Measurements from ENCODE around the gene STRADB. TPM values are rescaled to one million over a fixed set of nuclear protein-coding genes. Genes with fewer than 3 reads are reported as not detected.

STRADB gene
- total RNA-seq, 1 donor from 2014 or later: 30.6 TPM

- H3K4me1 Mint-ChIP-seq (ENCODE audit: unreplicated experiment): peaks cover 39% of the 10 kb centered on the region
- no peak for DNase-seq (ENCODE audit: extremely low spot score, unreplicated experiment)
- H3K36me3 Mint-ChIP-seq: peaks cover 7% of the 10 kb centered on the region
- H3K27ac Mint-ChIP-seq: peak overlapping the region; percentile 94
- no peaks in the 10 kb centered on the region for H3K9me3 Mint-ChIP-seq
- peak overlapping the region; percentile 85 for H3K4me3 Mint-ChIP-seq
- TF ChIP-seq CTCF (conservative IDR thresholded peaks at IDR 0.05): no peak
- no peaks in the 10 kb centered on the region for H3K27me3 Mint-ChIP-seq
Measured at GRCh38 chr2:201448701-201449100, 2.8 kb upstream of the STRADB start.

GRCh38 chr2:201450954-201451291, 617 bp upstream of the STRADB start:
- no peak for TF ChIP-seq CTCF (conservative IDR thresholded peaks at IDR 0.05)
- Mint-ChIP-seq H3K9me3 (no peaks in the 10 kb centered on the region), H3K4me3 (peak overlapping the region; percentile 97), H3K36me3 (peaks cover 7% of the 10 kb centered on the region), H3K27ac (peak overlapping the region; percentile 95), H3K4me1 (ENCODE audit: unreplicated experiment) (peaks cover 39% of the 10 kb centered on the region), H3K27me3 (no peaks in the 10 kb centered on the region)
- DNase-seq (ENCODE audit: extremely low spot score, unreplicated experiment): no peak

DNA sequence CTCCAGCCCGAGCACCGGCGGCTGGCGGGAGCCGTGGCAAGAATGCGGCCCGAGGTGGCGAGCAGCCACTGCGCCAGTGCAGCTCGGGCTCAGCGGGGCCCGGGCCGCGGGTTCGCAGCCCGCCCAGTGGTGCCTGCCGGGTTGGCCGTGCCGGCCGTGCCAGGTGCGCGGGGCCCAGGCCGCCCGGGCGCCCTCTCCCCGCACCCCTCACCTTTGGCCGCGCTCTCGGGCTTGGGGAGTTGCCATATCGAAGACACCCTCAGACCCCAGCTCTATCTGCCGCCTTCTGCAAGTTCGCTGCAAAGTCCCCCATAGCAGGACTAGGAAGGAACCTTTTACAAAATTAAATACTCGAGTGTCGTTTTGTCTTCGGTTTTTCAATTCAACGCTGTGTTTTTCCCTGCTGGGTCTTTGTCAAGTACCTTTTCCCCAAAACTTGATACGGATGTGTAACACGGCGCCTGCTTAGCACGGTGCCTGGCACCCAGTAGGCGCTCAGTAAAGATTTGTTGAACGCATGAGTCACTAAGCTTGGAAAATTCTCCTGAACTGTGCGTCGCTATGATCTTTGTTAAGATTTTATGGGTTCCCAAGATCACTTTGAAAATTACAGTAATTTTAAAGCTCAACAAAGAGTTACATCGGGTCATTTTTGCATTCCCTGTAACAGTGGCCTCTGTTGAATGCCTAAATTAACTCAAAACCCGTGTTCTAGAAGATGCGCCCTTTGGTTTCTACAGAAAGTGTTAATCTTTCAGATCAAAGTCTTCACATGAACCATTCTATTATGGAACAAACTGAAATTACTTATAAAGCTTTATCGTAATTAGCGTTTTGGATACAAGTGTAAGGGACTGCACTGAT, 750 bp downstream of the STRADB start:
- peak; percentile 26 for TF ChIP-seq CTCF (conservative IDR thresholded peaks at IDR 0.05)
- Mint-ChIP-seq H3K4me1 (ENCODE audit: unreplicated experiment) (peaks cover 28% of the 10 kb centered on the region), H3K36me3 (peaks cover 7% of the 10 kb centered on the region), H3K27me3 (no peaks in the 10 kb centered on the region), H3K9me3 (no peaks in the 10 kb centered on the region), H3K27ac (peak overlapping the region; percentile 95), H3K4me3 (peak overlapping the region; percentile 97)
- DNase-seq (ENCODE audit: extremely low spot score, unreplicated experiment): peak; percentile 81

DNA sequence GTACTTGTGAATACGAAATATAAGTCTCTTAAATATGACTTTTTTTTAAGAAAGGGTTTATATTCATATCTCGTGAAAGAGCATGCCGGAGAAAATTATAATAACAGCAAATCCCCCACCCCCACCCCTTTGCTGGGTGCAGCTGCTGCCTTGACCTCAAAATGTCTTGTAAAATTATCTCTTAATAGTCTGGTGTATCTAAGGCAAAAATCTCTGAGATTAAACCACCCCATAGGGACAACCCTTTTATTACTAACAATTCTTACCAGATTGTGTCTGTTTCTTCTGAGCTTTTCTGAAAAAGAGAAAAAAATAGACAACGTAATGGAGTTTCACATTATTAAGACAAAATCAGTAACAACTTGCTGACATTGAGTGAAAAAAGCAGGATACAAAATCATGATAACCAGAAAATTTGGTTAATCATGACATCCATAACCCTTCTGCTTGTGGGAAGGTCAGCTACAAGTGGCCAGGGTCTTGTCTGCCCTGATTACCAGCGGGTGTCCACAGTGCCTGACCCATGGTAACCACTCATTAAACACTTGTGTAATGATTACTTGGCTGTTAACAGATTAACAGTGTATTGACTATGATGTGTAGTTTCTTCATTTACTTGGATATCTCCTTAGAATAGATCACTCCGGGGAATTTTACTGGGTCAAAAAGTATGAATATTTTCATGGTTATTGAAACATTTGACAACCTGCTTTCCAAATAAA, 1.5 kb downstream of the STRADB start:
- Mint-ChIP-seq H3K9me3 (no peaks in the 10 kb centered on the region), H3K36me3 (peaks cover 7% of the 10 kb centered on the region), H3K4me3 (peak overlapping the region; percentile 97), H3K27ac (peak overlapping the region; percentile 95), H3K4me1 (ENCODE audit: unreplicated experiment) (peaks cover 28% of the 10 kb centered on the region), H3K27me3 (no peaks in the 10 kb centered on the region)
- no peak for DNase-seq (ENCODE audit: extremely low spot score, unreplicated experiment)
- TF ChIP-seq CTCF (conservative IDR thresholded peaks at IDR 0.05): no peak

GRCh38 chr2:201458381-201458780, 6.8 kb downstream of the STRADB start:
- H3K27ac Mint-ChIP-seq: no peak overlapping the region
- TF ChIP-seq CTCF (conservative IDR thresholded peaks at IDR 0.05): no peak
- no peaks in the 10 kb centered on the region for H3K27me3 Mint-ChIP-seq
- no peak for DNase-seq (ENCODE audit: extremely low spot score, unreplicated experiment)
- no peak overlapping the region for H3K4me3 Mint-ChIP-seq
- peaks cover under 1% of the 10 kb centered on the region for H3K4me1 Mint-ChIP-seq (ENCODE audit: unreplicated experiment)
- H3K36me3 Mint-ChIP-seq: peaks cover 38% of the 10 kb centered on the region
- no peaks in the 10 kb centered on the region for H3K9me3 Mint-ChIP-seq
